ENCODE results near the gene CTIF.

CTIF gene

GRCh38 chr18:48740068-48740440 is 201.2 kb downstream of the CTIF start:
- H3K36me3 ChIP-seq (ENCODE audit: insufficient read depth, low read depth, low read length) = no peaks in the 10 kb centered on the region
- H3K4me1 ChIP-seq (ENCODE audit: insufficient read depth, low read length) = no peaks in the 10 kb centered on the region
- H3K27me3 ChIP-seq (ENCODE audit: insufficient read depth, low read length) = no peaks in the 10 kb centered on the region
- no peak overlapping the region for H3K4me3 ChIP-seq (ENCODE audit: low read length)
- no peak overlapping the region for H3K9ac ChIP-seq (ENCODE audit: low read depth, low read length)
- H3K27ac ChIP-seq (ENCODE audit: low read length) = no peak overlapping the region
- no peaks in the 10 kb centered on the region for H3K9me3 ChIP-seq (ENCODE audit: insufficient read depth, low read depth, low read length)

GRCh38 chr18:48740851-48741485 is 202.1 kb downstream of the CTIF start:
- H3K9ac ChIP-seq (ENCODE audit: low read depth, low read length) = no peak overlapping the region
- no peaks in the 10 kb centered on the region for H3K27me3 ChIP-seq (ENCODE audit: insufficient read depth, low read length)
- H3K36me3 ChIP-seq (ENCODE audit: insufficient read depth, low read depth, low read length) = no peaks in the 10 kb centered on the region
- no peak overlapping the region for H3K27ac ChIP-seq (ENCODE audit: low read length)
- H3K4me3 ChIP-seq (ENCODE audit: low read length) = no peak overlapping the region
- no peaks in the 10 kb centered on the region for H3K4me1 ChIP-seq (ENCODE audit: insufficient read depth, low read length)
- H3K9me3 ChIP-seq (ENCODE audit: insufficient read depth, low read depth, low read length) = no peaks in the 10 kb centered on the region

DNA sequence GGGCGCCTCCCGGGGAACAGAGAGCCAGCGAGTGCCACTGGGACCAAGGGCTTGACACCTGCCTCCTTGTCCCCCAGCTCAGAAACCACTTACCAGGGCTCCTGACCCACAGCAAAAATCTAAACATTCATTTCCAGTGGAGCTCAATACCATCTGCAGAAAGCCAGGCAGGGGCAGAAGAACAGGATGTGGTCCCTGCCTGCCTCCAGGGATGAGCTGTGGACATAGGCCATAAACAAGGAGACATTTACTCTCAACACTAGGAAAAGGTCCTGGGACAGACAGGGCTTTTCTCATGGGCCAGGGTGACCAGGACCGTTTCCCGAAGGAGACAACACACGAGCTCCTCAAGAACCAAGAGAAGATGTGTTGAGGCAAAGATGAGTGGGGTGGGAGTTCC is 203.0 kb downstream of the CTIF start:
- Histone ChIP-seq H3K9me3 (ENCODE audit: insufficient read depth, low read depth, low read length) (no peaks in the 10 kb centered on the region), H3K27me3 (ENCODE audit: insufficient read depth, low read length) (no peaks in the 10 kb centered on the region), H3K36me3 (ENCODE audit: insufficient read depth, low read depth, low read length) (no peaks in the 10 kb centered on the region), H3K9ac (ENCODE audit: low read depth, low read length) (no peak overlapping the region), H3K4me3 (ENCODE audit: low read length) (no peak overlapping the region), H3K27ac (ENCODE audit: low read length) (no peak overlapping the region), H3K4me1 (ENCODE audit: insufficient read depth, low read length) (no peaks in the 10 kb centered on the region)

DNA sequence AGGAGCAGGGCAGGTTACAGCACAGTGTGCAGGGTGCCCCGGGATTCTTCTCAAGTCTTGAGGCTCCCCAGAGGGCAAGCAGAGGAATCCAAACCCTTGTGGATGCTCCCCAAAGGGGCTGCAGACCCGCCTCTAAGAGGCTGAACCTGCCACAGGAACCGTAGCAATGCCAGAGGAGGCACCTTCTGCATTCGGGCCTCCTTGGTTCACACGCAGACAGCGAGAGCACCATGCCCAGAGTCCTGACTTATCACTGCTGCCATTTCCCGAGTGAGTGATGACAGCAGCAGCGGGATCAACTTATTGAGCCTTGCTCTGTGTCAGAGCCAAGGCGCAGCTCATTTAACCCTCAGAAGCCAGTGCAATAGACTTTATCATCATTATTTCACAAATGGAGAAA is 203.5 kb downstream of the CTIF start:
- Histone ChIP-seq H3K9me3 (ENCODE audit: insufficient read depth, low read depth, low read length) (no peaks in the 10 kb centered on the region), H3K4me3 (ENCODE audit: low read length) (no peak overlapping the region), H3K36me3 (ENCODE audit: insufficient read depth, low read depth, low read length) (no peaks in the 10 kb centered on the region), H3K27ac (ENCODE audit: low read length) (no peak overlapping the region), H3K9ac (ENCODE audit: low read depth, low read length) (no peak overlapping the region), H3K27me3 (ENCODE audit: insufficient read depth, low read length) (no peaks in the 10 kb centered on the region), H3K4me1 (ENCODE audit: insufficient read depth, low read length) (no peaks in the 10 kb centered on the region)

- no peaks in the 10 kb centered on the region for H3K9me3 ChIP-seq (ENCODE audit: insufficient read depth, low read depth, low read length)
- H3K27ac ChIP-seq (ENCODE audit: low read length) = no peak overlapping the region
- no peak overlapping the region for H3K9ac ChIP-seq (ENCODE audit: low read depth, low read length)
- H3K4me1 ChIP-seq (ENCODE audit: insufficient read depth, low read length) = no peaks in the 10 kb centered on the region
- no peaks in the 10 kb centered on the region for H3K36me3 ChIP-seq (ENCODE audit: insufficient read depth, low read depth, low read length)
- H3K4me3 ChIP-seq (ENCODE audit: low read length) = no peak overlapping the region
- H3K27me3 ChIP-seq (ENCODE audit: insufficient read depth, low read length) = no peaks in the 10 kb centered on the region
Observed at GRCh38 chr18:48742706-48743475, 204.1 kb downstream of the CTIF start.

DNA sequence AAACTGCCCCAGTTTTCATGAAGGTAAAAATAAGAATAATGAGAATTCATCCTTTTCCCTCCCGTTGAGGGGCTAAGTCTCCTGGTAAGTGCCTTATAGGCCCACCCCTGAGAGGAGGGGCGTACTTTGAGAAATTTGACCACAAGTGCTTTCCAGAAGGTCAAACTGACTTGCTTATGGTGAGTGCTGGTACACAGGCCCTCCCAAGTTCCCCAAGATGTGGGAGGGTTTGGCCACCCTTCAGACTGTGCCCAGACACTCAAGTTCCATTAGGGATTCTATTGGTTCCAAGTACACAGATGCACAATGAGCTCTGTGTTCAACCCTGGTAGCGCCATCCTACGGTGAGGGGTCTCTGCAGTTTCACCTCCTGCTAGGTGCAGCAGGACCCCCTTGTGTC is 205.1 kb downstream of the CTIF start:
- Histone ChIP-seq H3K4me3 (ENCODE audit: low read length) (no peak overlapping the region), H3K9ac (ENCODE audit: low read depth, low read length) (no peak overlapping the region), H3K27ac (ENCODE audit: low read length) (no peak overlapping the region), H3K4me1 (ENCODE audit: insufficient read depth, low read length) (no peaks in the 10 kb centered on the region), H3K36me3 (ENCODE audit: insufficient read depth, low read depth, low read length) (no peaks in the 10 kb centered on the region), H3K9me3 (ENCODE audit: insufficient read depth, low read depth, low read length) (no peaks in the 10 kb centered on the region), H3K27me3 (ENCODE audit: insufficient read depth, low read length) (no peaks in the 10 kb centered on the region)

DNA sequence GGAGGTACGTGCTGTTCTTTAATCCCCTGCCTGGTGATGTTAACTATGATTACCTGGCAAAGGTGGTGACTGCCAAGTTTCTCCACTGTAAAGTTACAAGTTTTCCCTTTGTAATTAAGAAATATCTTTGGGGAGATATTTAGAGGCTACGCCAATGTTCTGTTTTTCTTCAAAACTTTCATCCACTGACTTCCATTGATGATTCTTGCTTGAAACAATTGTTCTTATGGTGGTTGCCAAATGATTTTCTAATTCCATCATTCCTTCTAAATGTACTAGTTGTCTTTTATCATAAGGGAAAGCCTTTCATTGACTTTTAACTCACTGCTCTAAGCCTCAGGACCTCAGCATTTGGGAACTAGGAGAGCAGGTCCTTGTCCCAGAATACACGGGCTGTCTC is 206.5 kb downstream of the CTIF start:
- Histone ChIP-seq H3K9ac (ENCODE audit: low read depth, low read length) (no peak overlapping the region), H3K9me3 (ENCODE audit: insufficient read depth, low read depth, low read length) (no peaks in the 10 kb centered on the region), H3K27ac (ENCODE audit: low read length) (no peak overlapping the region), H3K4me3 (ENCODE audit: low read length) (no peak overlapping the region), H3K27me3 (ENCODE audit: insufficient read depth, low read length) (no peaks in the 10 kb centered on the region), H3K36me3 (ENCODE audit: insufficient read depth, low read depth, low read length) (no peaks in the 10 kb centered on the region), H3K4me1 (ENCODE audit: insufficient read depth, low read length) (no peaks in the 10 kb centered on the region)

DNA sequence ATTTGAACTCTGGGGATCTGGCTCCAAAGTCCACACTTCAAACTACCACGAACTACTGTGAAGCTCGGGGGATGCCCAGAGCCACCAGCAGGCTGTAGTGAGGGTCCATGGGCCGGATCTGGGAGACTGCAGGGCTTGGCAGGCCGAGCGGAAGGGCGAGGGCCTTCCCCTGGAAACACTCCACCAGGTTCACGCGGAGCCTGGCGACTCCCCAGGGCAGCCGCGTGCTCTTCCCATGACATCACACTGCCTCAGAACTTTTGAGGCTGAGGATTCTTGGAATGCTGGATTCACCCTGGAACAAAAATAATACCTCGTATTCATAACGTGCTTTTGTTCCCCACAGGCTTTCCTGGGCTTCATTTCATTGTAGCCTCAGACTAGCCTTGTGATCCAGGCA is 210.9 kb downstream of the CTIF start:
- Histone ChIP-seq H3K4me1 (ENCODE audit: insufficient read depth, low read length) (no peaks in the 10 kb centered on the region), H3K9me3 (ENCODE audit: insufficient read depth, low read depth, low read length) (no peaks in the 10 kb centered on the region), H3K27me3 (ENCODE audit: insufficient read depth, low read length) (no peaks in the 10 kb centered on the region), H3K9ac (ENCODE audit: low read depth, low read length) (no peak overlapping the region), H3K4me3 (ENCODE audit: low read length) (no peak overlapping the region), H3K27ac (ENCODE audit: low read length) (no peak overlapping the region), H3K36me3 (ENCODE audit: insufficient read depth, low read depth, low read length) (no peaks in the 10 kb centered on the region)

DNA sequence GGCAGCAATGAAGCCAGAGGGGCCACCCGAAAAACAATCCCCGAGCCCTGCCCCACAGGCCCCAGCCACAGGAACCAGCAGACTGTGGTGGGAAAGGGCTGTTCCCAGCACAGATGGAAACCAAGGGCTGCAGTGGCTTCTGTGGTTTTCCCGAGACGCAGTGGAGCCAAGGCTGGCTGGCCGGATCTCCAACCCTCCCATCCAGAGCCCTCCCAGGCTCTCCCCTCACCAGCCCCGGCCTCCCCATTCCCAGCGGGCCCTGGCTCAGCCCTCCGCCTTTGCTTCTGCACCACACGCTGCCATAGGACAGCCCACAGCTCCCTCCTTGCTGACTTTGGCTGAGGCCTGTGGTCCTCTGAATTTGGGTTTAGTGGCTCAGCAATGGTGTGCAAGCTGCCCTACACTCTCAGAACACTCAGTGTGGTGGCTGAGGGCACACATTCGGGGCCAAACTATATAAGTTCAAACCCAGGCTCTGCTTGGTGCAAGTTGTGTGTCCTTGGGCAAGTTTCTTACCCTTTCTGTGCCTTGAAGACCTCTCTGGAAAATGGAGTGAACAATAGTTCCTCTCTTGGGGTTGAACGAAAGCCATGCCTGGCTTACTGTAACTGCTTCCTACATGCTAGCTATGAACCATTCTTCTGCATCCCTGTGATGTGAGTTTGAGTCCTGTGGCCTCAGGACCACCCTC is 211.8 kb downstream of the CTIF start:
- H3K4me3 ChIP-seq (ENCODE audit: low read length) = no peak overlapping the region
- H3K36me3 ChIP-seq (ENCODE audit: insufficient read depth, low read depth, low read length) = no peaks in the 10 kb centered on the region
- no peak overlapping the region for H3K27ac ChIP-seq (ENCODE audit: low read length)
- no peaks in the 10 kb centered on the region for H3K27me3 ChIP-seq (ENCODE audit: insufficient read depth, low read length)
- H3K9ac ChIP-seq (ENCODE audit: low read depth, low read length) = no peak overlapping the region
- no peaks in the 10 kb centered on the region for H3K4me1 ChIP-seq (ENCODE audit: insufficient read depth, low read length)
- no peaks in the 10 kb centered on the region for H3K9me3 ChIP-seq (ENCODE audit: insufficient read depth, low read depth, low read length)

DNA sequence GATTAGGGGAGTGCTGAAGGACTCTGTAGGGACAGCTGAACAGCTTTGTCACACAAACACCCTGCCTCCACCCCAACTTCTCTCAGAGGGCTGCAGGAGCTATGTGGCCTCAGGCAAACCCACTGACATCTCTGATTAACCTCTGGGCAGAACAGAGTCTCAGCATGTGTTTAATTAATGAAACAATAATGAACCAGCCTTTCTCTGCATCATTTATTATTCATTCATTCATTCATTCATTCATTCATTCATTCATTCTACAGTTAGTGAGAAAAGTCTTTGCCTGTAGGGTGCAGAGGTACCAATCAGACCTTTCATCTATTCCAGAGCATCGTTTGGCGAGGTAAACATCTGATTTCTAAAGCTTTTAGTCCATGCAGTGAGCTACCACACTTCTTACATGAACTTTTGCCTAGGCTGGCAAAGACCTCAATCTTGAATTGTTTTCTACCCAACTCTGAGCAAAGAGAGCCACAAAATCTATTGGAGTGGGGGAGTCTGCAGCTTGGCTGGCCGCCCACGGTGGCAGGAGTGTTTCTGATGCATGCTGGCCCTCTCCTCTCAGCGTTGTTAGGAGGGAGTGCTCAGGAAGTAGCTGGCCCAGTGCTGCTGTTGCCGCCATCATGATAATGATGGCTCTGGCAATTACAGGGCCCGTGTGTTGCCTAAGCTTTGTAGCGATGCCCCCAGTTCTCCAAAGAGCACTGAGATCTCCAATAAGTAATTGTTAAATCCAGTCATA is 213.1 kb downstream of the CTIF start:
- no peak overlapping the region for H3K4me3 ChIP-seq (ENCODE audit: low read length)
- no peak overlapping the region for H3K27ac ChIP-seq (ENCODE audit: low read length)
- H3K36me3 ChIP-seq (ENCODE audit: insufficient read depth, low read depth, low read length) = no peaks in the 10 kb centered on the region

GRCh38 chr18:48752478-48752877 is 213.6 kb downstream of the CTIF start:
- H3K36me3 ChIP-seq (ENCODE audit: insufficient read depth, low read depth, low read length) = no peaks in the 10 kb centered on the region
- no peak overlapping the region for H3K9ac ChIP-seq (ENCODE audit: low read depth, low read length)
- no peak overlapping the region for H3K27ac ChIP-seq (ENCODE audit: low read length)

More for the DNA sequence above, 213.1 kb downstream of the CTIF start:
- Histone ChIP-seq H3K9ac (ENCODE audit: low read depth, low read length) (no peak overlapping the region), H3K4me1 (ENCODE audit: insufficient read depth, low read length) (no peaks in the 10 kb centered on the region), H3K27me3 (ENCODE audit: insufficient read depth, low read length) (no peaks in the 10 kb centered on the region), H3K9me3 (ENCODE audit: insufficient read depth, low read depth, low read length) (no peaks in the 10 kb centered on the region)

More at GRCh38 chr18:48752478-48752877, 213.6 kb downstream of the CTIF start:
- Histone ChIP-seq H3K27me3 (ENCODE audit: insufficient read depth, low read length) (no peaks in the 10 kb centered on the region), H3K4me1 (ENCODE audit: insufficient read depth, low read length) (no peaks in the 10 kb centered on the region), H3K4me3 (ENCODE audit: low read length) (no peak overlapping the region), H3K9me3 (ENCODE audit: insufficient read depth, low read depth, low read length) (no peaks in the 10 kb centered on the region)

Data from iPS-20b (cell line).